ENCODE measurements around the gene C20orf204. TPM values are rescaled to one million over a fixed set of nuclear protein-coding genes. Genes with fewer than 3 reads are reported as not detected.

C20orf204 gene
- total and polyA plus RNA-seq, 7 donors: 0.25 to 0.71 (median 0.52) TPM; not detected in 1

- TF ChIP-seq CTCF (IDR thresholded peaks at IDR 0.05): no peak
- H3K9me3 ChIP-seq: no peaks in the 10 kb centered on the region
- no peak overlapping the region for H3K4me3 ChIP-seq
- H3K36me3 ChIP-seq (ENCODE audit: insufficient read depth in 1 of 2, low read depth in 1 of 2): peaks cover 0 to 10% of the 10 kb centered on the region in 2 donors
- H3K27ac ChIP-seq: no peak overlapping the region
- WGBS, 3 donors: 88 to 93% (median 89%) methylated on average over 32 to 37 of the region's 37 CpGs
- H3K27me3 ChIP-seq (ENCODE audit: insufficient read depth in 3 of 3, low read length in 2 of 3): no peaks in the 10 kb centered on the region
- intact Hi-C loops (cut with DNase I): no loop called here
- no peak for DNase-seq
- peaks cover 2% of the 10 kb centered on the region for H3K4me1 ChIP-seq
- ATAC-seq: no peak
Observed at GRCh38 chr20:64073476-64074183, 37.6 kb downstream of the C20orf204 start.

- ATAC-seq (no peak), DNase-seq (no peak)
- peaks cover 0 to 2% (median 0%) of the 10 kb centered on the region in 3 donors for H3K27me3 ChIP-seq (ENCODE audit: insufficient read depth in 3 of 3, low read length in 2 of 3)
- 85 to 93% (median 91%) methylated on average over 28 of the region's 28 CpGs for WGBS, 3 donors
- no peak overlapping the region for H3K4me3 ChIP-seq
- TF ChIP-seq CTCF (IDR thresholded peaks at IDR 0.05): no peak
- no peak overlapping the region for H3K27ac ChIP-seq
- H3K36me3 ChIP-seq (ENCODE audit: insufficient read depth in 1 of 2, low read depth in 1 of 2): peaks cover 0 to 10% of the 10 kb centered on the region in 2 donors
- intact Hi-C loops (cut with DNase I): no loop called here
- H3K4me1 ChIP-seq: peaks cover 9% of the 10 kb centered on the region
- H3K9me3 ChIP-seq: no peaks in the 10 kb centered on the region
Observed at GRCh38 chr20:64074184-64074789, 38.3 kb downstream of the C20orf204 start.

- intact Hi-C loops (cut with DNase I): no loop called here
- no peak overlapping the region for H3K27ac ChIP-seq
- WGBS, 3 donors: 88 to 89% (median 88%) methylated on average over 8 of the region's 8 CpGs
- no peak for TF ChIP-seq CTCF (IDR thresholded peaks at IDR 0.05)
- peaks cover 0 to 10% of the 10 kb centered on the region in 2 donors for H3K36me3 ChIP-seq (ENCODE audit: insufficient read depth in 1 of 2, low read depth in 1 of 2)
- H3K4me3 ChIP-seq: no peak overlapping the region
- no peaks in the 10 kb centered on the region for H3K9me3 ChIP-seq
- peaks cover 0 to 2% (median 0%) of the 10 kb centered on the region in 3 donors for H3K27me3 ChIP-seq (ENCODE audit: insufficient read depth in 3 of 3, low read length in 2 of 3)
- H3K4me1 ChIP-seq: peaks cover 10% of the 10 kb centered on the region
- DNase-seq: no peak
- ATAC-seq: no peak
Observed at GRCh38 chr20:64074963-64075362, 39.0 kb downstream of the C20orf204 start.

GRCh38 chr20:64075556-64075955 is 39.6 kb downstream of the C20orf204 start:
- Histone ChIP-seq H3K27me3 (ENCODE audit: insufficient read depth in 3 of 3, low read length in 2 of 3) (peaks cover 0 to 2% (median 0%) of the 10 kb centered on the region in 3 donors), H3K4me1 (peaks cover 10% of the 10 kb centered on the region), H3K36me3 (ENCODE audit: insufficient read depth in 1 of 2, low read depth in 1 of 2) (peaks cover 0 to 10% of the 10 kb centered on the region in 2 donors), H3K27ac (no peak overlapping the region), H3K4me3 (no peak overlapping the region), H3K9me3 (no peaks in the 10 kb centered on the region)
- ATAC-seq (no peak), DNase-seq (no peak)
- intact Hi-C loops (cut with DNase I): no loop called here
- no peak for TF ChIP-seq CTCF (IDR thresholded peaks at IDR 0.05)
- WGBS, 3 donors: 90 to 97% (median 93%) methylated on average over 12 of the region's 12 CpGs
